Lower leg skin (tissue), 3 donors: ENCODE results near the gene HHLA2.

Source experiments
- POLR2A ChIP-seq, 2 donors: fragments of 450-650 bp; IDR thresholded peaks; one replicate each; pipeline ENCODE4 v1.6.1; 2016 to 2017; ENCODE audit warnings: antibody characterized with exemption in 2 of 2, mild to moderate bottlenecking in 1 of 2, moderate library complexity in 1 of 2
- TF ChIP-seq, protein P1 (sequence below), 3 donors: fragments of 450-650 bp; IDR thresholded peaks; one replicate each; pipeline ENCODE4 v1.5.1; 2016; ENCODE audit warnings: antibody characterized with exemption in 3 of 3, mild to moderate bottlenecking in 3 of 3, moderate library complexity in 2 of 3

- TF ChIP-seq, protein P1, sequence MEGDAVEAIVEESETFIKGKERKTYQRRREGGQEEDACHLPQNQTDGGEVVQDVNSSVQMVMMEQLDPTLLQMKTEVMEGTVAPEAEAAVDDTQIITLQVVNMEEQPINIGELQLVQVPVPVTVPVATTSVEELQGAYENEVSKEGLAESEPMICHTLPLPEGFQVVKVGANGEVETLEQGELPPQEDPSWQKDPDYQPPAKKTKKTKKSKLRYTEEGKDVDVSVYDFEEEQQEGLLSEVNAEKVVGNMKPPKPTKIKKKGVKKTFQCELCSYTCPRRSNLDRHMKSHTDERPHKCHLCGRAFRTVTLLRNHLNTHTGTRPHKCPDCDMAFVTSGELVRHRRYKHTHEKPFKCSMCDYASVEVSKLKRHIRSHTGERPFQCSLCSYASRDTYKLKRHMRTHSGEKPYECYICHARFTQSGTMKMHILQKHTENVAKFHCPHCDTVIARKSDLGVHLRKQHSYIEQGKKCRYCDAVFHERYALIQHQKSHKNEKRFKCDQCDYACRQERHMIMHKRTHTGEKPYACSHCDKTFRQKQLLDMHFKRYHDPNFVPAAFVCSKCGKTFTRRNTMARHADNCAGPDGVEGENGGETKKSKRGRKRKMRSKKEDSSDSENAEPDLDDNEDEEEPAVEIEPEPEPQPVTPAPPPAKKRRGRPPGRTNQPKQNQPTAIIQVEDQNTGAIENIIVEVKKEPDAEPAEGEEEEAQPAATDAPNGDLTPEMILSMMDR (IDR thresholded peaks at IDR 0.05), result no peak
- no peak for TF ChIP-seq POLR2A (IDR thresholded peaks at IDR 0.05)
Observed at GRCh38 chr3:108343491-108343890, 47.1 kb downstream of the HHLA2 start.
